GM23338 (cell line): Measurements from ENCODE around the gene FOXB2.

ENCODE experiments used
- CREB1 ChIP-seq: fragments of 250-450 bp; sonication (Bioruptor Pico); IDR thresholded peaks from 2 replicates; pipeline ENCODE4 v1.5.0; 2020; ENCODE audit warnings: low read depth, mild to moderate bottlenecking, moderate library complexity
- CTCF ChIP-seq, 2 experiments: fragments of 200-600 bp in 1 of 2; sonication (generic) in 1 of 2; conservative IDR thresholded peaks; 2 replicates each; pipeline versions ENCODE4 v1.5.1 to v1.6.1; 2016 to 2017; ENCODE audit warnings: antibody characterized with exemption in 2 of 2, low read depth in 2 of 2, mild to moderate bottlenecking in 2 of 2, moderate library complexity in 1 of 2
- EZH2 ChIP-seq: fragments of 200-600 bp; sonication (generic); IDR thresholded peaks from one replicate; pipeline ENCODE4 v1.8.0; 2017; ENCODE audit warnings: antibody characterized with exemption, mild to moderate bottlenecking, low read depth; ENCODE audit not compliant: unreplicated experiment
- EZH2phosphoT487 ChIP-seq: fragments of 200-600 bp; sonication (generic); IDR thresholded peaks from one replicate; pipeline ENCODE4 v1.8.1; 2018; ENCODE audit warnings: antibody characterized with exemption; ENCODE audit not compliant: unreplicated experiment
- JUNB ChIP-seq: IDR thresholded peaks from one replicate; pipeline ENCODE4 v1.6.1; 2016; ENCODE audit warnings: antibody characterized with exemption; ENCODE audit not compliant: unreplicated experiment
- NANOG ChIP-seq: IDR thresholded peaks from 2 replicates; pipeline ENCODE4 v1.6.1; 2016; ENCODE audit warnings: antibody characterized with exemption, borderline replicate concordance
- POLR2AphosphoS5 ChIP-seq: IDR thresholded peaks from 2 replicates; pipeline ENCODE4 v1.6.1; 2016; ENCODE audit warnings: antibody characterized with exemption, low read depth
- REST ChIP-seq: IDR thresholded peaks from one replicate; pipeline ENCODE4 v1.6.1; 2018; ENCODE audit warnings: antibody characterized with exemption; ENCODE audit not compliant: unreplicated experiment
- STAT1 ChIP-seq: IDR thresholded peaks from one replicate; pipeline ENCODE4 v1.6.1; 2016; ENCODE audit warnings: antibody characterized with exemption; ENCODE audit not compliant: unreplicated experiment

GRCh38 chr9:77000330-77000729 lies 19.1 kb upstream of the FOXB2 start:
- peak; percentile 54 to 59 for TF ChIP-seq CTCF (conservative IDR thresholded peaks at IDR 0.05; ENCODE audit: low read depth in 2 of 2)
- no peak for TF ChIP-seq JUNB
- no peak for TF ChIP-seq REST
- TF ChIP-seq CREB1 (CRISPR knock-in tag) = no peak
- no peak for TF ChIP-seq EZH2
- no peak for TF ChIP-seq POLR2AphosphoS5
- no peak for TF ChIP-seq NANOG
- no peak for TF ChIP-seq EZH2phosphoT487
- no peak for TF ChIP-seq STAT1
